ENCODE results near the gene CHD2. TPM values are rescaled to one million over a fixed set of nuclear protein-coding genes. Genes with fewer than 3 reads are reported as not detected.

The CHD2 gene
- polyA plus RNA-seq, 2 of the 4 experiments (the other 2 are of a cell fraction) = 29.5 to 68.2 TPM

DNA sequence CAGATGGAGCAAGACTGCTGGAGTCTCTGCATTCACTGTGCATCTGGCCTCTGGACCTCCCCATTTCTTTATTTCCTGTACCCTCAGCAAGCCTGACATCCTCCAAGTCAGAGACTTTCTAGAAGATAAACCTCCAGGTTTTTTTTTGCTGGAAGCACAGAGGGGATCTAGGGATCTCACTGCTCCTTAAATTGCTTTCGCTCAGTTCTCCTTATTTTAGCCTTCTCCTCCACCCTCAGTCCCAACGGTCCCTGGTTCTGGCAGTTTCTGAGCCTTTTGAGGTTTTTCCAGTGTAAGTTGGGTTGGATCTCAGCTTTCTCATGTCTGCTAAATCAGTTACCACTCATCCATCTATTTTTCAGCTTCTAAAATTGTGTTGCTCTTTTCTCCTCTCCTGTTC lies 22.7 kb upstream of the CHD2 start:
- TF ChIP-seq CBX8 (IDR thresholded peaks at IDR 0.05) (no peak), SMC3 (IDR thresholded peaks at IDR 0.05) (no peak), TFCP2L1 (CRISPR knock-in tag; IDR thresholded peaks at IDR 0.05) (no peak), FOSL2 (IDR thresholded peaks at IDR 0.05) (no peak), FOSL2 (CRISPR knock-in tag; IDR thresholded peaks at IDR 0.05) (no peak), ZNF302 (CRISPR knock-in tag; IDR thresholded peaks at IDR 0.05) (no peak), POLR2AphosphoS2 (conservative IDR thresholded peaks at IDR 0.05; ENCODE audit: low read length) (no peak), NR3C1 (IDR thresholded peaks at IDR 0.05) (no peak), FOXS1 (CRISPR knock-in tag; IDR thresholded peaks at IDR 0.05) (no peak), RFX5 (IDR thresholded peaks at IDR 0.05) (no peak), EHMT2 (IDR thresholded peaks at IDR 0.05; ENCODE audit: low read depth) (no peak), SREBF2 (IDR thresholded peaks at IDR 0.05) (no peak), CHD2 (IDR thresholded peaks at IDR 0.05; ENCODE audit: low read length, partially characterized antibody) (no peak)
- TF ChIP-seq, protein P1, sequence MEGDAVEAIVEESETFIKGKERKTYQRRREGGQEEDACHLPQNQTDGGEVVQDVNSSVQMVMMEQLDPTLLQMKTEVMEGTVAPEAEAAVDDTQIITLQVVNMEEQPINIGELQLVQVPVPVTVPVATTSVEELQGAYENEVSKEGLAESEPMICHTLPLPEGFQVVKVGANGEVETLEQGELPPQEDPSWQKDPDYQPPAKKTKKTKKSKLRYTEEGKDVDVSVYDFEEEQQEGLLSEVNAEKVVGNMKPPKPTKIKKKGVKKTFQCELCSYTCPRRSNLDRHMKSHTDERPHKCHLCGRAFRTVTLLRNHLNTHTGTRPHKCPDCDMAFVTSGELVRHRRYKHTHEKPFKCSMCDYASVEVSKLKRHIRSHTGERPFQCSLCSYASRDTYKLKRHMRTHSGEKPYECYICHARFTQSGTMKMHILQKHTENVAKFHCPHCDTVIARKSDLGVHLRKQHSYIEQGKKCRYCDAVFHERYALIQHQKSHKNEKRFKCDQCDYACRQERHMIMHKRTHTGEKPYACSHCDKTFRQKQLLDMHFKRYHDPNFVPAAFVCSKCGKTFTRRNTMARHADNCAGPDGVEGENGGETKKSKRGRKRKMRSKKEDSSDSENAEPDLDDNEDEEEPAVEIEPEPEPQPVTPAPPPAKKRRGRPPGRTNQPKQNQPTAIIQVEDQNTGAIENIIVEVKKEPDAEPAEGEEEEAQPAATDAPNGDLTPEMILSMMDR (IDR thresholded peaks at IDR 0.05) = no peak
- TF ChIP-seq, protein P2, sequence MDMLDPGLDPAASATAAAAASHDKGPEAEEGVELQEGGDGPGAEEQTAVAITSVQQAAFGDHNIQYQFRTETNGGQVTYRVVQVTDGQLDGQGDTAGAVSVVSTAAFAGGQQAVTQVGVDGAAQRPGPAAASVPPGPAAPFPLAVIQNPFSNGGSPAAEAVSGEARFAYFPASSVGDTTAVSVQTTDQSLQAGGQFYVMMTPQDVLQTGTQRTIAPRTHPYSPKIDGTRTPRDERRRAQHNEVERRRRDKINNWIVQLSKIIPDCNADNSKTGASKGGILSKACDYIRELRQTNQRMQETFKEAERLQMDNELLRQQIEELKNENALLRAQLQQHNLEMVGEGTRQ (IDR thresholded peaks at IDR 0.05) = no peak
- TF ChIP-seq, protein P3, sequence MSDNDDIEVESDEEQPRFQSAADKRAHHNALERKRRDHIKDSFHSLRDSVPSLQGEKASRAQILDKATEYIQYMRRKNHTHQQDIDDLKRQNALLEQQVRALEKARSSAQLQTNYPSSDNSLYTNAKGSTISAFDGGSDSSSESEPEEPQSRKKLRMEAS (IDR thresholded peaks at IDR 0.05) = no peak
- peak overlapping the region; percentile 22 to 86 for H3K27ac ChIP-seq
- ChIA-PET CTCF (interaction anchor here (0.7 to 17.1 kb wide), 5 partner anchors 9 to 80 kb away, joined by 4 to 168 read pairs (median 7); no protein-coding TSS in a partner anchor), POLR2A (interaction anchor here (1.5 to 10.4 kb wide), 3 partner anchors 45 to 66 kb away, joined by 3 to 359 read pairs (median 5); no protein-coding TSS in a partner anchor)
- no peak for DNase-seq (ENCODE audit: low read depth in 1 of 2, low spot score in 1 of 2)
- WGBS (ENCODE audit: missing lambda C conversion rate) = 86% methylated on average over 2 of the region's 2 CpGs
- H3K4me3 ChIP-seq = no peak overlapping the region
- H3K9me3 ChIP-seq = no peaks in the 10 kb centered on the region
- H3K4me2 ChIP-seq = peak overlapping the region; percentile 56
- peaks cover 37% of the 10 kb centered on the region for H3K4me1 ChIP-seq
- no peak for ATAC-seq
- no peak for FAIRE-seq

DNA sequence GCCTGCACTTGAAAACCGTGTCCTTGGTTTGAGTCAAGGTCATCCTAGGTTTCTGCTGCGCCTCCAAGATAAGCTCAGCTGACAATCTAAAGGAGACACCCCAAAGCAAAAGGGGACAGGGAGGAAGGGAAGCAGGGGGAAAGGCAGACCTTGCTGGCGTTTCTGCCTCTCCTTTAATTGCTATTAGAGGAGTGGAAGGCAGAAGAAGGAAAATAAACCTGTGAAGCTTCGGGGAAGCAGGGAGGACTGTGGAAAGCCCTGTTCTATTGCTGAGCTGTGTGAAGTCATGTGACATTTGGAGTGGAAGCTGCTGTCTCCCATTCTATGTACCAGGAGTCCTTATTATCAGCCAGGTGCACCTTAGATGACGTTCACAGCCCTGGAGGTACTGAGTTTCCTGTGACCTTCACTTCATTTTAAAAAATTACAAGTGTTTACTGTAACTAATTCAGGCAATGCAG lies 21.5 kb upstream of the CHD2 start:
- WGBS (ENCODE audit: missing lambda C conversion rate) = 76% methylated on average over 5 of the region's 5 CpGs
- POLR2A ChIA-PET = interaction anchor here (0.6 to 10.4 kb wide), 7 partner anchors 9 to 85 kb away, joined by 3 to 374 read pairs (median 134); partner anchors contain the start of gene CHD2
- Histone ChIP-seq H3K27ac (peak overlapping the region; percentile 14 to 86; a peak in 3 of 6 replicates), H3K4me1 (peaks cover 37% of the 10 kb centered on the region), H3K4me3 (no peak overlapping the region), H3K4me2 (no peak overlapping the region), H3K9me3 (no peaks in the 10 kb centered on the region)
- TF ChIP-seq KDM5A (IDR thresholded peaks at IDR 0.05) = no peak
- TF ChIP-seq PHF8 (IDR thresholded peaks at IDR 0.05; ENCODE audit: borderline replicate concordance, low read depth) = no peak
- CTCF ChIA-PET = interaction anchor here (0.8 to 17.1 kb wide), 8 partner anchors 10 to 86 kb away, joined by 3 to 168 read pairs (median 4); no protein-coding TSS in a partner anchor
- no peak for FAIRE-seq
- no peak for ATAC-seq
- no peak for DNase-seq (ENCODE audit: low read depth in 1 of 2, low spot score in 1 of 2)

DNA sequence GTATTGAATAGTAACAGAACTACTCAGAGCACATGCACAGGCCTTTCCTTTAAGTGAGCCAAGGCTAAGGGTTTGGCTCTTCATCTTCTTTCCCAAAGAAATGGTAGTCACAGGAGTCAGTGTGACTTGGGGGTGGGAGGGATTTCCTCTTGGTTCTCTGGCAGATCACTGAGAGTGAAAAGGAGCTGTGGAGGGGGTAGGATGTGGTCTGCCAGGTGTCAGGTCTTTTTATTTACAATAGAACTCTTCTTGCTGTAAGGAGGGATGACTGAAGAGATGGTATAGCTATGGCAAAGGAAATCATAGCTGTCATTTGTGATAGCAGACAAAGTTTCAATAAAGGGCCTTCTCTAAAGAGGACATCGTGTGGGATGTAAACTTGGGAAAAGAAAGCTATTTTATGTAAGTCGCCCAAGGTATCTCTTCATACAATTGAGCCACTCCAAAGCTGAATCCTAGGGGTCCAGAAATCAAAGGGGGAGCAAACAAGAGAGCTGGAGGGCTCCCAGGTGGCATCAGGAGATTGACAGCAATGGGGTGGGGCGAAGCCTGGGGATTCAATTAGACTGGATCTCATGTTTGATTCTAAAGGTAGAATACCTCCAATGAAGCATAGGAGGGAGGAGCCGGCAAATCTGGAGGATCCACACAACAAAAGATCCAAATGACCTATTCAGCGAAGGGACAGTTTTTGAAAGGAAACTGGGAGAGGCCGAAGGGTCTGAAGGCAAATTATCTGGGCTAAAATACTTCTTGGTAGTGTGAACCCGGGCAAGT lies 20.0 kb upstream of the CHD2 start:
- peaks cover 37% of the 10 kb centered on the region for H3K4me1 ChIP-seq
- H3K4me3 ChIP-seq = no peak overlapping the region
- no peaks in the 10 kb centered on the region for H3K9me3 ChIP-seq
- DNase-seq (ENCODE audit: low read depth in 1 of 2, low spot score in 1 of 2) (no peak), ATAC-seq (no peak), FAIRE-seq (no peak)
- 91% methylated on average over 7 of the region's 7 CpGs for WGBS (ENCODE audit: missing lambda C conversion rate)
- H3K27ac ChIP-seq = peak overlapping the region; percentile 86
- peak overlapping the region; percentile 88 for H3K4me2 ChIP-seq
- ChIA-PET CTCF (interaction anchor here (1.0 to 17.1 kb wide), 7 partner anchors 9 to 71 kb away, joined by 3 to 168 read pairs (median 4); partner anchors contain the start of gene CHD2), POLR2A (interaction anchor here (3.8 to 10.4 kb wide), 5 partner anchors 11 to 76 kb away, joined by 69 to 374 read pairs (median 164); partner anchors contain the start of gene CHD2)
- TF ChIP-seq NFE2L2 (conservative IDR thresholded peaks at IDR 0.05; ENCODE audit: low read length) (no peak), EHMT2 (IDR thresholded peaks at IDR 0.05; ENCODE audit: low read depth) (no peak), CHD2 (IDR thresholded peaks at IDR 0.05; ENCODE audit: low read length, partially characterized antibody) (no peak), HOXB5 (CRISPR knock-in tag; IDR thresholded peaks at IDR 0.05) (no peak), MAFK (IDR thresholded peaks at IDR 0.05; ENCODE audit: partially characterized antibody) (no peak), KDM1A (IDR thresholded peaks at IDR 0.05; ENCODE audit: low read depth) (no peak), HDAC2 (IDR thresholded peaks at IDR 0.05) (no peak), JUNB (IDR thresholded peaks at IDR 0.05) (no peak), HOXA7 (CRISPR knock-in tag; IDR thresholded peaks at IDR 0.05) (no peak), CBX8 (IDR thresholded peaks at IDR 0.05) (no peak), POLR2A (IDR thresholded peaks at IDR 0.05; ENCODE audit: low read length) (no peak), TFCP2L1 (CRISPR knock-in tag; IDR thresholded peaks at IDR 0.05) (no peak), MAZ (IDR thresholded peaks at IDR 0.05; ENCODE audit: borderline replicate concordance, low read depth, low read length) (no peak), CBX2 (IDR thresholded peaks at IDR 0.05; ENCODE audit: borderline replicate concordance, low read depth) (no peak), BHLHE40 (IDR thresholded peaks at IDR 0.05; ENCODE audit: low read depth, low read length) (no peak)
- TF ChIP-seq, protein P3 (IDR thresholded peaks at IDR 0.05) = no peak
- TF ChIP-seq, protein P4, sequence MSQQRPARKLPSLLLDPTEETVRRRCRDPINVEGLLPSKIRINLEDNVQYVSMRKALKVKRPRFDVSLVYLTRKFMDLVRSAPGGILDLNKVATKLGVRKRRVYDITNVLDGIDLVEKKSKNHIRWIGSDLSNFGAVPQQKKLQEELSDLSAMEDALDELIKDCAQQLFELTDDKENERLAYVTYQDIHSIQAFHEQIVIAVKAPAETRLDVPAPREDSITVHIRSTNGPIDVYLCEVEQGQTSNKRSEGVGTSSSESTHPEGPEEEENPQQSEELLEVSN (IDR thresholded peaks at IDR 0.05; ENCODE audit: borderline replicate concordance, low read depth) = no peak

Measured in A549 (cell line).